Naive thymus-derived CD4-positive, alpha-beta T cell (primary cell): ENCODE measurements around the gene USH1C. TPM values are rescaled to one million over a fixed set of nuclear protein-coding genes. Genes with fewer than 3 reads are reported as not detected.

Source experiments
- ATAC-seq: fragments of 150-1000 bp; cut with Tn5 transposase; 2 replicates; pipeline ENCODE4 v1.10.0; 2021; ENCODE audit warnings: mild to moderate bottlenecking, moderate library complexity
- CTCF ChIA-PET: fragments of 350-600 bp; sonication (Branson Sonifier 250); formaldehyde crosslinking; loops from one replicate; lab custom pipeline; 2021; ENCODE audit warnings: antibody characterized with exemption; lab: Charles Lee
- POLR2A ChIA-PET: fragments of 350-600 bp; sonication (Branson Sonifier 250); formaldehyde crosslinking; loops from one replicate; lab custom pipeline; 2021; ENCODE audit warnings: antibody characterized with exemption, inconsistent platforms; lab: Charles Lee
- DNase-seq, 9 donors: peaks; one replicate each; pipeline versions ENCODE4 v3.0.0 to v3.0.0-alpha.2; 2020 to 2022; ENCODE audit warnings: mixed read lengths in 1 of 9
- H3K27ac ChIP-seq: one replicate; pipeline ENCODE4 v1.7.0; 2013; ENCODE audit warnings: mild to moderate bottlenecking, low read depth, low read length, moderate library complexity
- H3K27me3 ChIP-seq, 2 donors: one replicate each; pipeline ENCODE4 v1.7.0; 2013; ENCODE audit warnings: low read length in 2 of 2, mild to moderate bottlenecking in 2 of 2, moderate library complexity in 2 of 2; ENCODE audit not compliant: control insufficient read depth in 2 of 2, insufficient read depth in 2 of 2
- H3K36me3 ChIP-seq, 3 experiments: 1 replicate in 2 of 3; 2 replicates in 1 of 3; pipeline ENCODE4 v1.7.0; 2013; ENCODE audit warnings: low read length in 3 of 3, mild to moderate bottlenecking in 3 of 3, moderate library complexity in 1 of 3; ENCODE audit not compliant: insufficient read depth in 3 of 3, control insufficient read depth in 2 of 3
- H3K4me1 ChIP-seq, 2 donors: one replicate each; pipeline ENCODE4 v1.7.0; 2013; ENCODE audit warnings: low read length in 2 of 2, mild to moderate bottlenecking in 2 of 2, moderate library complexity in 1 of 2; ENCODE audit not compliant: control insufficient read depth in 2 of 2, insufficient read depth in 2 of 2
- H3K4me3 ChIP-seq: 2 replicates; pipeline ENCODE4 v1.7.0; 2013; ENCODE audit warnings: mild to moderate bottlenecking, low read length
- H3K9me3 ChIP-seq, 3 experiments: 1 replicate in 2 of 3; 2 replicates in 1 of 3; pipeline ENCODE4 v1.7.0; 2013; ENCODE audit warnings: low read length in 3 of 3; ENCODE audit not compliant: control insufficient read depth in 2 of 3
- H3K27ac Mint-ChIP-seq, 9 donors: one replicate each; pipeline ENCODE4 v1.8.0; 2020 to 2022; ENCODE audit warnings: mixed read lengths in 9 of 9, mild to moderate bottlenecking in 8 of 9, moderate library complexity in 5 of 9, inconsistent platforms in 2 of 9
- H3K27me3 Mint-ChIP-seq, 5 donors: one replicate each; pipeline ENCODE4 v1.8.0; 2021 to 2022; ENCODE audit warnings: mixed read lengths in 5 of 5, mild to moderate bottlenecking in 1 of 5
- H3K36me3 Mint-ChIP-seq, 5 donors: one replicate each; pipeline ENCODE4 v1.8.0; 2020 to 2022; ENCODE audit warnings: mixed read lengths in 5 of 5, mild to moderate bottlenecking in 3 of 5, inconsistent platforms in 1 of 5
- H3K4me1 Mint-ChIP-seq, 7 donors: one replicate each; pipeline ENCODE4 v1.8.0; 2020 to 2022; ENCODE audit warnings: mixed read lengths in 7 of 7, mild to moderate bottlenecking in 3 of 7, inconsistent platforms in 1 of 7
- H3K4me3 Mint-ChIP-seq, 10 donors: one replicate each; pipeline ENCODE4 v1.8.0; 2020 to 2022; ENCODE audit warnings: mild to moderate bottlenecking in 10 of 10, mixed read lengths in 10 of 10, moderate library complexity in 6 of 10, inconsistent platforms in 2 of 10
- H3K9me3 Mint-ChIP-seq, 11 donors: one replicate each; pipeline ENCODE4 v1.8.0; 2020 to 2022; ENCODE audit warnings: mixed read lengths in 11 of 11, mild to moderate bottlenecking in 4 of 11, inconsistent platforms in 1 of 11, moderate library complexity in 1 of 11
- intact Hi-C, 2 donors: fragments of 100-400 bp; cut with micrococcal nuclease; formaldehyde crosslinking; loops; one replicate each; pipeline ENCODE4 v1.15.1; 2023
- polyA plus RNA-seq, 2 donors: library from polyadenylated mRNA; unstranded; fragments of 300-500 nt; fragmentation: Illumina TruSeq; gene quantifications; one replicate each; pipeline ENCODE4 v1.2.3, GENCODE V29; 2021
- total RNA-seq, 6 experiments: library from RNA in 5 of 6; stranded (reverse) in 5 of 6; gene quantifications; 1 replicate in 5 of 6; 2 replicates in 1 of 6; pipeline ENCODE4 v1.2.3 and lab custom pipeline; 2021 to 2026

The USH1C gene
- total and polyA plus RNA-seq, 7 experiments from 2014 or later, result not detected

DNA sequence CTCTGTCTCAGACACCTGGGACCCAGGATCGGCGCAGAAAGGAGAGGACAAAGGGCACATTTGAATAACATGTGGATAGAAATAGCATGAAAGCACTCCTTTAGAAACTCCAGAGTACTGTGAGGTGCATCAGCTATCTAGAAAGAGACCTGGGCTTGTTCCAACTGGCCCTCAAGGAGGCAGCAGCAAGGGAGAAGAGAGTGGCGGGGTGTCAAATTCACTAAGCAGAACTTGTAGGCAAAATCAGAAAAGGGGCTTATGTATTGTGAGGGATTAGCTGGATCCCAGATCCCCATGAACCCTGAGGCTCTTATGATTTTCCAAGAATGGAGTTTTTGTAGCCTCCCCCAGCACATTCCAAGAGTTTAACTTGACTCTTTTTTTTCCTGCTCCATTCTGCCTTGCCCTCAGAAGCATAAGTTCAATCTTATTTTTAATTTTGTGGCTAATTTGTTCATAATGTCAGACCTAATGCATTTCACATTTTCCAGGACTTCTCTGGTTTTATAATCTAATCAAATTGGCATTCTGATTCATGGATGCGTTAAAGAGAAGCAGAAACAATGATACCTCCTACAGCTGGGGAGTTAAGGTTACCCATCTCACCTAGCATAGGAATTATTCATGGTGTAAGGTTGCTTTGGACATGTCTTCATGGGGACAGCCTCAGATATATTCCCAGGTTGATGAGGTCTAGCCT is 33.6 kb downstream of the USH1C start:
- no peak for ATAC-seq
- ChIA-PET POLR2A (no interaction called here), CTCF (no interaction called here)
- Histone ChIP-seq H3K4me3 (no peak overlapping the region), H3K27me3 (no peaks in the 10 kb centered on the region), H3K9me3 (no peaks in the 10 kb centered on the region), H3K27ac (no peak overlapping the region), H3K4me1 (no peaks in the 10 kb centered on the region), H3K36me3 (no peaks in the 10 kb centered on the region)
- Mint-ChIP-seq H3K27ac (no peak overlapping the region), H3K4me3 (no peak overlapping the region), H3K9me3 (no peaks in the 10 kb centered on the region), H3K27me3 (peaks cover 5 to 29% (median 9%) of the 10 kb centered on the region in 5 donors), H3K4me1 (no peaks in the 10 kb centered on the region), H3K36me3 (no peaks in the 10 kb centered on the region)
- intact Hi-C loops, result no loop called here
- no peak for DNase-seq

DNA sequence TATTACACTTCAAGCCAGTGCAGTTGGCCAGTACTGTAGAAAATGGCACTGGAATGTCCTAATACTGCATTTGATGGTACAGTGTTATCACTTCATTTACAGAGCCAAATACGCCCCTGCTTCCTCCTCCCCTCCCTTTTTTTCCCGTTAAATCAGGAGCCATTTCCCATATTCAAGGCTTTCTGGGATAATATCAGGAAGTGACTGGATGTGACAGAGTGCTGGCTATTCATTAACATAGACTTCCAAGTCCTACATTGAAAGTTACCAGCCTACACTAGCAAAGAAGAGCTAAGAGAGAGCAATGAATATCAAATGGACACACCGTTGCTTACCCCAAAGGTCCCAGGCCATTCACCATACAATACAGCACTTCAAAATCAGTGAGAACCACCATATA is 35.4 kb downstream of the USH1C start:
- no peak for ATAC-seq
- Mint-ChIP-seq H3K36me3 (no peaks in the 10 kb centered on the region), H3K9me3 (no peaks in the 10 kb centered on the region), H3K27ac (no peak overlapping the region), H3K27me3 (peaks cover 5 to 23% (median 9%) of the 10 kb centered on the region in 5 donors), H3K4me1 (no peaks in the 10 kb centered on the region), H3K4me3 (no peak overlapping the region)
- CTCF ChIA-PET, result no interaction called here
- intact Hi-C loops, result loop anchor here in 1 of 2 donors (10.0 kb wide), 1 partner anchor 574 kb away; no protein-coding TSS in a partner anchor
- Histone ChIP-seq H3K27ac (no peak overlapping the region), H3K9me3 (no peaks in the 10 kb centered on the region), H3K4me1 (no peaks in the 10 kb centered on the region), H3K4me3 (no peak overlapping the region), H3K36me3 (no peaks in the 10 kb centered on the region), H3K27me3 (no peaks in the 10 kb centered on the region)
- no peak for DNase-seq
- POLR2A ChIA-PET, result no interaction called here

DNA sequence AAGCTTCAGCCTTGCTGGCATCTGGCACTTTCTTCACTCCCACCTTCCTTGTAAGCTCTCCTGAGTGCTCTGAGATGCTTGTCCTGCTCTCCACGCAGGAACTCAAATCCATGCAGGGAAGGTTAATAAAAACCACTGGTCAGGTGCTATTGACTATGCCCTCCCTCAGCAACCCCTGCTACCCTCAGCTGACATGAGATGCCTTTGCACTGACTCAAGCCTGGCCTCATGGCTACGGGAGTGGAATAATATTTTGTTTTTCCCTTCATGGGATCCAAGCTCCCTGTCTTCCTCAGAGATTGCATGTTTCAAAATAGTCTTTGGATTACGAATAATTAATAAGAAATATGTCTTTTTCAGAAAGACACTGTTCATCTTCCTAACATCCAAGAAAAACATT is 35.9 kb downstream of the USH1C start:
- intact Hi-C loops, result loop anchor here in 1 of 2 donors (10.0 kb wide), 1 partner anchor 574 kb away; no protein-coding TSS in a partner anchor
- no peak for DNase-seq
- Histone ChIP-seq H3K9me3 (no peaks in the 10 kb centered on the region), H3K4me3 (no peak overlapping the region), H3K27ac (no peak overlapping the region), H3K27me3 (no peaks in the 10 kb centered on the region), H3K4me1 (no peaks in the 10 kb centered on the region), H3K36me3 (no peaks in the 10 kb centered on the region)
- Mint-ChIP-seq H3K36me3 (no peaks in the 10 kb centered on the region), H3K4me1 (no peaks in the 10 kb centered on the region), H3K27me3 (peaks cover 5 to 19% (median 9%) of the 10 kb centered on the region in 5 donors), H3K4me3 (no peak overlapping the region), H3K9me3 (no peaks in the 10 kb centered on the region), H3K27ac (no peak overlapping the region)
- ChIA-PET POLR2A (no interaction called here), CTCF (interaction anchor here (1.0 to 1.1 kb wide), 3 partner anchors 10 to 124 kb away, joined by 3 to 6 read pairs (median 5); partner anchors contain the start of gene KCNJ11)
- ATAC-seq, result no peak

DNA sequence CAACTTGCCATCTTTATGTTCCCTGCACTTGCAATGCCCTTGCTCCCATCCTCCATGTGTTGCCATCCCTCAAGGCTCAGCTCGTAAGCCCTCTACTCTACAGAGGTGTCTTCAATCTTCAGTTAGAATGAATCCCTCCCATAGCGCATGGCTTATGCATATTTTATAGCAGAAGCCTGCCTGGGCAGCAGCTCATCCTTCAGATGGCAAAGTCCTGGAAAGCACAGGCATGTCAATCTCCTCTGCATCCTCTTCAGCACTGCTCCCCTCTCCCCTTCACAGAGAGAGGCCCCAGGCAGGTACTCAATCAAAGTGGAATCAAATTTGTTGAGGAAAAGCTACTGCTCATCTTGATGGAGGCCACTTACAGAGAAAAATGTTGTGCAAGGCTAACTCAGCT is 36.4 kb downstream of the USH1C start:
- H3K4me3 Mint-ChIP-seq, result no peak overlapping the region
- H3K4me1 Mint-ChIP-seq, result no peaks in the 10 kb centered on the region
- Histone ChIP-seq H3K27ac (no peak overlapping the region), H3K4me1 (no peaks in the 10 kb centered on the region), H3K36me3 (no peaks in the 10 kb centered on the region), H3K4me3 (no peak overlapping the region), H3K27me3 (no peaks in the 10 kb centered on the region), H3K9me3 (no peaks in the 10 kb centered on the region)
- POLR2A ChIA-PET, result no interaction called here
- peaks cover 4 to 16% (median 9%) of the 10 kb centered on the region in 5 donors for H3K27me3 Mint-ChIP-seq
- intact Hi-C loops, result loop anchor here in 1 of 2 donors (10.0 kb wide), 1 partner anchor 573 kb away; no protein-coding TSS in a partner anchor
- H3K9me3 Mint-ChIP-seq, result no peaks in the 10 kb centered on the region
- no peak overlapping the region for H3K27ac Mint-ChIP-seq
- ATAC-seq (no peak), DNase-seq (no peak)
- H3K36me3 Mint-ChIP-seq, result no peaks in the 10 kb centered on the region
- CTCF ChIA-PET, result interaction anchor here (1.0 to 2.4 kb wide), 4 partner anchors 9 to 278 kb away, joined by 3 to 7 read pairs (median 6); partner anchors contain the start of gene KCNJ11

DNA sequence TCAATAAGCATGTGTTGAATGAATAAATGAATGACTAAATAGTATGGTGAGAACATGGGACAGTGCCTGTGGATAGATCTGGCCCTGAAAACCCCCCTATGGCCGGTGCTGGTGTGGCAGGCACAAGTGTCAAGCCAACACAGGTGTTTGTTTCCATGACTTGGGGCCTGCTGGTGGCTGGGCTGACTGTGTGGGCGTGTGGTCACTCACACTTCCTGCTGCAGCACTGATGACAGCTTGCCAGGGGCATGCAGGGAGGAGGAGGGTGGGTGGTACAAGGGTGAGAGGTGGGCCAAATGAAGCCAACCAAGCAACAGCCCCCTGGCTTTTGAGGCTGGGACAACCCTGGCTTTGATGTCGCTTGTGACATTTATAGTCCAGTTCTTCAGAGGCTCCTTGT is 37.3 kb downstream of the USH1C start:
- H3K36me3 ChIP-seq, result no peaks in the 10 kb centered on the region
- Mint-ChIP-seq H3K27ac (no peak overlapping the region), H3K4me1 (no peaks in the 10 kb centered on the region), H3K36me3 (no peaks in the 10 kb centered on the region), H3K9me3 (no peaks in the 10 kb centered on the region), H3K4me3 (no peak overlapping the region), H3K27me3 (peaks cover 0 to 15% (median 8%) of the 10 kb centered on the region in 5 donors)
- H3K27me3 ChIP-seq, result no peaks in the 10 kb centered on the region
- CTCF ChIA-PET, result interaction anchor here (1.1 to 5.1 kb wide), 3 partner anchors 118 to 277 kb away, joined by 3 to 39 read pairs (median 7); partner anchors contain the start of gene KCNJ11
- intact Hi-C loops, result loop anchor here in 1 of 2 donors (10.0 kb wide), 1 partner anchor 572 kb away; no protein-coding TSS in a partner anchor
- no peak for DNase-seq
- H3K4me1 ChIP-seq, result no peaks in the 10 kb centered on the region
- no peak overlapping the region for H3K4me3 ChIP-seq
- no peak for ATAC-seq
- H3K9me3 ChIP-seq, result no peaks in the 10 kb centered on the region
- POLR2A ChIA-PET, result no interaction called here
- no peak overlapping the region for H3K27ac ChIP-seq

DNA sequence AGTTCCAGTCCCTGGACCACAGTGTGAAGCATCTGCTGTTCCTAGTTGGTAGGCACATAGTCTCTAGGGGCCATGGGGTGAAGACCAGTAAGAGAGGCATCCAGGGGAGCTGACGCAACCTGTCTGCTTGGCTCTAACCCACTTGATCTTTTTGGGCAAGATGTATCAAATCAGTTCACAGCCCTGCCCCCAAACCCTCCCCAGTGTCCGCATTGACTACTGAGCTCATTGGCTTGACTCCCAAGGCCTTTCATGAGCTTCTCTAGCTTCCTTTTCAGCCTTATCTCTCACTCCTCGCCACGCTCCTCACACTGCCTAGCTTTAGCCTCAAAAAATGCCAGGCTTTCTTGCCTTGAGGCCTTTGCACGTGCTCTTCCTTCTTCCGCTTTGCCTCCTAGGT is 37.9 kb downstream of the USH1C start:
- Mint-ChIP-seq H3K36me3 (no peaks in the 10 kb centered on the region), H3K27ac (no peak overlapping the region), H3K9me3 (no peaks in the 10 kb centered on the region), H3K27me3 (peaks cover 0 to 12% (median 5%) of the 10 kb centered on the region in 5 donors), H3K4me1 (no peaks in the 10 kb centered on the region), H3K4me3 (no peak overlapping the region)
- Histone ChIP-seq H3K27me3 (no peaks in the 10 kb centered on the region), H3K4me3 (no peak overlapping the region), H3K36me3 (no peaks in the 10 kb centered on the region), H3K4me1 (no peaks in the 10 kb centered on the region), H3K9me3 (no peaks in the 10 kb centered on the region), H3K27ac (no peak overlapping the region)
- no peak for DNase-seq
- intact Hi-C loops, result loop anchor here in 1 of 2 donors (10.0 kb wide), 1 partner anchor 572 kb away; no protein-coding TSS in a partner anchor
- ChIA-PET POLR2A (no interaction called here), CTCF (interaction anchor here (1.2 to 5.1 kb wide), 3 partner anchors 120 to 276 kb away, joined by 5 to 39 read pairs (median 7); no protein-coding TSS in a partner anchor)
- ATAC-seq, result no peak
